Endothelial cell of umbilical vein (primary cell): ENCODE data around the gene KCNK13. TPM values are rescaled to one million over a fixed set of nuclear protein-coding genes. Genes with fewer than 3 reads are reported as not detected.

Experiments used
- BruUV-seq: library from RNA; stranded (reverse); fragments of 400-500 nt; replicated peaks from 2 replicates; lab custom pipeline; 2021; lab: Mats Ljungman, UMichigan
- CTCF ChIA-PET: fragments of 300-600, 350-600 bp; sonication (Branson Sonifier 250); formaldehyde crosslinking; loops from one replicate; lab custom pipeline; 2021; ENCODE audit warnings: antibody characterized with exemption, inconsistent platforms; lab: Charles Lee
- POLR2A ChIA-PET: fragments of 300-600, 350-600 bp; sonication (Branson Sonifier 250); formaldehyde crosslinking; loops from one replicate; lab custom pipeline; 2021; ENCODE audit warnings: antibody characterized with exemption, inconsistent platforms; lab: Charles Lee
- DNase-seq: peaks from one replicate; pipeline ENCODE4 v3.0.0-alpha.2; 2011; ENCODE audit warnings: low read depth, low spot score
- FAIRE-seq: peaks from 2 replicates; lab custom pipeline; 2011; peaks lifted over from hg19 to GRCh38; lab: Jason Lieb, UNC
- H2AFZ ChIP-seq: 2 replicates; pipeline ENCODE4 v1.6.0; 2012; ENCODE audit warnings: low read depth, low read length, control low read depth, inconsistent platforms
- H3K27ac ChIP-seq: 2 replicates; pipeline ENCODE4 v1.5.1; 2011; ENCODE audit warnings: low read depth, mild to moderate bottlenecking, control low read depth, low read length, moderate library complexity; ENCODE audit not compliant: insufficient read depth
- H3K27me3 ChIP-seq, 2 experiments: 2 replicates each; pipeline versions ENCODE4 v1.6.0 to v1.6.1; 2011; ENCODE audit warnings: low read length in 2 of 2, mixed read lengths in 1 of 2; ENCODE audit not compliant: control insufficient read depth in 2 of 2, insufficient read depth in 2 of 2
- H3K36me3 ChIP-seq, 2 experiments: 2 replicates in 1 of 2; 3 replicates in 1 of 2; pipeline ENCODE4 v1.5.1; 2011; ENCODE audit warnings: low read length in 2 of 2, mild to moderate bottlenecking in 1 of 2, moderate library complexity in 1 of 2; ENCODE audit not compliant: control insufficient read depth in 2 of 2, insufficient read depth in 2 of 2; ENCODE audit errors: extremely low read depth in 1 of 2
- H3K4me1 ChIP-seq: 3 replicates; pipeline ENCODE4 v1.5.1; 2011; ENCODE audit warnings: mild to moderate bottlenecking, low read length; ENCODE audit not compliant: control insufficient read depth, insufficient read depth; ENCODE audit errors: extremely low read depth
- H3K4me2 ChIP-seq: 2 replicates; pipeline ENCODE4 v1.6.1; 2011; ENCODE audit warnings: low read length, control low read depth, mixed read lengths; ENCODE audit not compliant: insufficient read depth
- H3K4me3 ChIP-seq, 3 experiments: fragments of 200-600 bp in 1 of 3; sonication (generic), shearing (Covaris generic) in 1 of 3; replicated peaks in 1 of 3; 2 replicates each; pipeline ENCODE4 v1.5.1; 2011 to 2016; ENCODE audit warnings: control low read depth in 3 of 3, low read length in 3 of 3, mild to moderate bottlenecking in 2 of 3, inconsistent platforms in 1 of 3, low read depth in 1 of 3, moderate library complexity in 1 of 3; ENCODE audit not compliant: insufficient read depth in 1 of 3
- H3K79me2 ChIP-seq: 2 replicates; pipeline ENCODE4 v1.6.0; 2012; ENCODE audit warnings: low read length, inconsistent platforms; ENCODE audit not compliant: control insufficient read depth, insufficient read depth
- H3K9ac ChIP-seq: replicated peaks from 2 replicates; pipeline ENCODE3; 2011; ENCODE audit warnings: low read length, control low read depth; ENCODE audit not compliant: insufficient read depth; ENCODE audit errors: extremely low read depth
- H3K9me1 ChIP-seq: replicated peaks from 3 replicates; pipeline ENCODE4 v1.6.0; 2011; ENCODE audit warnings: mild to moderate bottlenecking, low read length; ENCODE audit not compliant: control insufficient read depth, insufficient read depth; ENCODE audit errors: extremely low read depth
- H3K9me3 ChIP-seq: replicated peaks from 2 replicates; pipeline ENCODE4 v1.5.1; 2012; ENCODE audit warnings: low read length, inconsistent platforms; ENCODE audit not compliant: control insufficient read depth, insufficient read depth
- H4K20me1 ChIP-seq: replicated peaks from 2 replicates; pipeline ENCODE3; 2011; ENCODE audit warnings: mild to moderate bottlenecking, low read length; ENCODE audit not compliant: control insufficient read depth, insufficient read depth; ENCODE audit errors: extremely low read depth
- EZH2 ChIP-seq: IDR thresholded peaks from 2 replicates; pipeline ENCODE4 v1.6.1; 2012; ENCODE audit warnings: borderline replicate concordance, low read depth, mild to moderate bottlenecking, moderate library complexity, low read length, inconsistent platforms; ENCODE audit not compliant: severe bottlenecking
- FOS ChIP-seq: IDR thresholded peaks from 2 replicates; pipeline ENCODE4 v1.6.1; 2011; ENCODE audit warnings: mild to moderate bottlenecking, low read length, moderate library complexity, borderline replicate concordance; ENCODE audit not compliant: insufficient read depth
- GATA2 ChIP-seq: IDR thresholded peaks from 2 replicates; pipeline ENCODE4 v1.7.0; 2011; ENCODE audit warnings: low read depth, mild to moderate bottlenecking, moderate library complexity, mixed read lengths, low read length; ENCODE audit not compliant: insufficient read length, insufficient read depth
- JUN ChIP-seq: IDR thresholded peaks from 2 replicates; pipeline ENCODE4 v1.6.1; 2011; ENCODE audit warnings: borderline replicate concordance, low read depth; ENCODE audit not compliant: insufficient read length, insufficient read depth
- MYC ChIP-seq: IDR thresholded peaks from one replicate; pipeline ENCODE4 v1.6.1; 2011; ENCODE audit warnings: mild to moderate bottlenecking, low read depth, low read length
- POLR2A ChIP-seq: IDR thresholded peaks from 2 replicates; pipeline ENCODE4 v1.6.1; 2012; ENCODE audit warnings: low read depth, mild to moderate bottlenecking, control low read depth, low read length
- POLR2AphosphoS5 ChIP-seq: IDR thresholded peaks from 2 replicates; pipeline ENCODE4 v1.6.1; 2012; ENCODE audit warnings: low read depth, mild to moderate bottlenecking, control low read depth, low read length, moderate library complexity; ENCODE audit not compliant: insufficient read depth
- dilution Hi-C: fragments of 300-500 bp; cut with MboI; formaldehyde crosslinking; loops from one replicate; pipeline ENCODE4 v1.15.0; 2019; ENCODE audit warnings: low sequenced_read_pairs; ENCODE audit not compliant: extremely low pct_ligation_motif_present
- intact Hi-C: fragments of 100-400 bp; cut with micrococcal nuclease; formaldehyde crosslinking; loops from one replicate; pipeline ENCODE4 v1.10.0; 2022
- polyA plus RNA-seq, 4 experiments: library from polyadenylated mRNA; depleted of rRNA in 3 of 4; stranded (reverse) in 3 of 4; unstranded in 1 of 4; fragments of >200 nt; gene quantifications; 2 replicates each; pipeline versions ENCODE4 v1.2.1 to v1.2.3, GENCODE V29; 2011 to 2012; ENCODE audit warnings: missing spikeins in 1 of 4
- total RNA-seq: library from RNA; stranded (reverse); gene quantifications from 2 replicates; pipeline ENCODE4 v1.2.3, GENCODE V29; 2021
- TF ChIP-seq, protein P1 (sequence below): IDR thresholded peaks from 2 replicates; pipeline ENCODE4 v1.6.1; 2011; ENCODE audit not compliant: insufficient read depth, insufficient read length
- TF ChIP-seq, protein P2 (sequence below), 2 donors: IDR thresholded peaks; 1 replicate in 1 of 2; 2 replicates in 1 of 2; pipeline ENCODE4 v1.5.1; 2011; ENCODE audit warnings: low read length in 2 of 2, mild to moderate bottlenecking in 2 of 2, moderate library complexity in 2 of 2, control low read depth in 1 of 2, inconsistent platforms in 1 of 2, low read depth in 1 of 2; ENCODE audit not compliant: insufficient read depth in 1 of 2; ENCODE audit errors: extremely low read depth in 1 of 2

Gene KCNK13
- total and polyA plus RNA-seq, 2 donors (not counting 3 experiments of a cell fraction or from before 2014, with no cell fraction given): not detected

DNA sequence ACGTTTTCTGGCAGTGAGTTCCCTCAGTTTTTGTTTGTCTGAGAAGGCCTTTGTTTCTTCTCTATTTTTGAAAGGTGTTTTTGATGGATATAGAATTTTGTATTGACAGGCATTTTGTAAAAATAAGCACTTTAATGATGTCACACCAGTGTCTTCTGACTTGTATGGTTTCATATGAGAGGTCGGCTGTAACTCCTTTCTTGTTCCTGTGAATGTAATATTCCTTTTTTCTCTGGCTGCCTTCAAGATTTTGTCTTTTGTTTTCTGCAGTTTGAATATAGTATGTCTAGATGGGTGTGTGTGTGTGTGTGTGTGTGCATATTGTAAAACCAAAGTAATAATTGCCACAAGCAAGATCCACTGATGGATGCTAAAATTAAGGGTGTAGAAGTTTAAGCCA is 126.8 kb downstream of the KCNK13 start:
- Histone ChIP-seq H3K9me3 (no peaks in the 10 kb centered on the region), H3K9me1 (no peaks in the 10 kb centered on the region), H2AFZ (no peak overlapping the region), H3K79me2 (no peaks in the 10 kb centered on the region), H3K27ac (no peak overlapping the region), H3K27me3 (no peaks in the 10 kb centered on the region), H3K9ac (no peak overlapping the region), H3K4me2 (no peak overlapping the region), H3K4me3 (no peak overlapping the region), H4K20me1 (no peaks in the 10 kb centered on the region), H3K4me1 (no peaks in the 10 kb centered on the region), H3K36me3 (no peaks in the 10 kb centered on the region)
- intact Hi-C loops (no loop called here), dilution Hi-C loops (no loop called here)
- no TSS peak for BruUV-seq
- FAIRE-seq (no peak), DNase-seq (no peak)
- no peak for TF ChIP-seq EZH2
- TF ChIP-seq GATA2: no peak
- no peak for TF ChIP-seq POLR2A
- TF ChIP-seq MYC: no peak
- TF ChIP-seq FOS: no peak
- no peak for TF ChIP-seq POLR2AphosphoS5
- TF ChIP-seq, protein P1, sequence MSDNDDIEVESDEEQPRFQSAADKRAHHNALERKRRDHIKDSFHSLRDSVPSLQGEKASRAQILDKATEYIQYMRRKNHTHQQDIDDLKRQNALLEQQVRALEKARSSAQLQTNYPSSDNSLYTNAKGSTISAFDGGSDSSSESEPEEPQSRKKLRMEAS: no peak
- no peak for TF ChIP-seq JUN
- TF ChIP-seq, protein P2, sequence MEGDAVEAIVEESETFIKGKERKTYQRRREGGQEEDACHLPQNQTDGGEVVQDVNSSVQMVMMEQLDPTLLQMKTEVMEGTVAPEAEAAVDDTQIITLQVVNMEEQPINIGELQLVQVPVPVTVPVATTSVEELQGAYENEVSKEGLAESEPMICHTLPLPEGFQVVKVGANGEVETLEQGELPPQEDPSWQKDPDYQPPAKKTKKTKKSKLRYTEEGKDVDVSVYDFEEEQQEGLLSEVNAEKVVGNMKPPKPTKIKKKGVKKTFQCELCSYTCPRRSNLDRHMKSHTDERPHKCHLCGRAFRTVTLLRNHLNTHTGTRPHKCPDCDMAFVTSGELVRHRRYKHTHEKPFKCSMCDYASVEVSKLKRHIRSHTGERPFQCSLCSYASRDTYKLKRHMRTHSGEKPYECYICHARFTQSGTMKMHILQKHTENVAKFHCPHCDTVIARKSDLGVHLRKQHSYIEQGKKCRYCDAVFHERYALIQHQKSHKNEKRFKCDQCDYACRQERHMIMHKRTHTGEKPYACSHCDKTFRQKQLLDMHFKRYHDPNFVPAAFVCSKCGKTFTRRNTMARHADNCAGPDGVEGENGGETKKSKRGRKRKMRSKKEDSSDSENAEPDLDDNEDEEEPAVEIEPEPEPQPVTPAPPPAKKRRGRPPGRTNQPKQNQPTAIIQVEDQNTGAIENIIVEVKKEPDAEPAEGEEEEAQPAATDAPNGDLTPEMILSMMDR (IDR thresholded peaks at IDR 0.05; ENCODE audit: extremely low read depth in 1 of 2, insufficient read depth in 1 of 2, low read depth in 1 of 2, low read length in 2 of 2): no peak
- POLR2A ChIA-PET: no interaction called here
- CTCF ChIA-PET: interaction anchor here (1.0 kb wide), 1 partner anchor 215 kb away, joined by 3 read pairs; no protein-coding TSS in a partner anchor
